Kidney tubule cell (primary cell): ENCODE measurements around the gene IDE.

Source experiments
- DNase-seq: peaks from one replicate; pipeline ENCODE4 v3.0.0-alpha.2; 2018; ENCODE audit warnings: low spot score

The IDE gene

DNA sequence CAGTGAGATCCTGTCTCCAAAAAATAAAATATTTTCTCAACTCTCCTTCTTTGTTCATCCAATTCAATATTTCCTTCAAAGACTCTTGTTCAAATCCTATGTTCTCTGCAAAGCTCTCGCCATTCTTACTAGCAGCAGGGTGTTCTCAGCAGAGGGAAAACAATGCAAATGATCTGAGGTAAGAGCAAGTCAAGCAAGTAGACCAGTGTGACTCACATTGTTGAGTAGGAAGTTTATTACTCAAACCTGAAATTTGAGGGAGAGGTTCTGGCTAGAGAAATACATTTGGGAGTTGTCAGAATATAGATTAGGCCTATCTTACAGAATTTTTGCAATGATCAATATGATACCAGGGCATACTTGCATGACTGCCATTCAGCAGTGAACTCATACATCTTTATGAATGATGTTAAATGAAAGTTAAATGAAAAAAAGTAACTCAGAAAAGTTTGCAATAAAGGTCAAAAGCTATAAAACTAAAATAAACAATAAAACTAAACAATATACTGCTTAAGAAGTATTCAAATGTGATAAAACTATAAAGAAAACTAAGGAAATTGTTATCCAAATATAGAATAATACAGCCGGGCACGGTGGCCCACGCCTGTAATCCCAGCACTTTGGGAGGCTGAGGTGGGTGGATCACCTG is 5.8 kb downstream of the IDE start:
- DNase-seq = peak; percentile 70

- DNase-seq = no peak
Measured at GRCh38 chr10:92562424-92562823, 11.5 kb downstream of the IDE start.

GRCh38 chr10:92559046-92559445 is 14.8 kb downstream of the IDE start:
- no peak for DNase-seq

- no peak for DNase-seq
Measured at GRCh38 chr10:92553959-92554358, 19.9 kb downstream of the IDE start.

DNA sequence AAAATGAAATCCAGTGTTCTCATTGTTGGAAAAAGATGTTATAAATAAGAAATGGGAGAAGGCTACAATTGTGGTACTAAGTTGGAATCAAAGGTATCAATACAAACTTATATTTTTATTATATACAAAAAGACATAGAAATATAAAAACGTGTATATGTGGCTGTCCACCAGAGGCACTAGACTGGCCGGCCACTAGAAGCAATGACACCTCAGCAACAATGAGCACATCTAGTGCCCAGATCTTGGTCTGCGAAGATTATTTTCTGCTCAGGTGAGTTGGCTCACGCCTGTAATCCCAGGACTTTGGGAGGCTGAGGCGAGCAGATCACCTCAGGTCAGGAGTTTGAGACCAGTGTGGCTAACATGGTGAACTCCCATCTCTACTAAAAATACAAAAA is 21.6 kb downstream of the IDE start:
- DNase-seq = no peak

- DNase-seq = no peak
Measured at GRCh38 chr10:92550924-92551323, 23.0 kb downstream of the IDE start.

DNA sequence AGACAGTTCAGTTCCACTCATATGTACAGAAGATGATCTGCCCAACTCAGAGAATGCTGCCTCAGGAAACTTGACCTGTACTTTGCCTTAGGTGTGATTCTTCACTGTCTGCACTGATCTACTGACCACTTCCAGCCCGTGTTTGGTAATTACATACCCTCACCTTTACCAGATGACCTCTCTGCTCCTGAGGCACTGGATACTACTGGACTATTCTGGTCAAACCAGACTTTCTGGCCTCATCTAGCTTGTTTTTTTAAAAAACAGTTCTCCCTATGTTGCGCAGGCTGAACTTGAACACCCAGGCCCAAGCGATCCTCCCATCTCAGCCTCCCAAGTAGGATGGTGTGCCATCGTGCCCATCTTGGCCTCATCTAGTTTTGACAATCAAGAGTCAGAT is 26.2 kb downstream of the IDE start:
- DNase-seq = no peak

- no peak for DNase-seq
Measured at GRCh38 chr10:92545556-92545955, 28.3 kb downstream of the IDE start.

GRCh38 chr10:92544296-92544695 is 29.6 kb downstream of the IDE start:
- DNase-seq = no peak

GRCh38 chr10:92542458-92542857 is 31.4 kb downstream of the IDE start:
- DNase-seq = no peak

- no peak for DNase-seq
Measured at GRCh38 chr10:92541583-92541982, 32.3 kb downstream of the IDE start.

DNA sequence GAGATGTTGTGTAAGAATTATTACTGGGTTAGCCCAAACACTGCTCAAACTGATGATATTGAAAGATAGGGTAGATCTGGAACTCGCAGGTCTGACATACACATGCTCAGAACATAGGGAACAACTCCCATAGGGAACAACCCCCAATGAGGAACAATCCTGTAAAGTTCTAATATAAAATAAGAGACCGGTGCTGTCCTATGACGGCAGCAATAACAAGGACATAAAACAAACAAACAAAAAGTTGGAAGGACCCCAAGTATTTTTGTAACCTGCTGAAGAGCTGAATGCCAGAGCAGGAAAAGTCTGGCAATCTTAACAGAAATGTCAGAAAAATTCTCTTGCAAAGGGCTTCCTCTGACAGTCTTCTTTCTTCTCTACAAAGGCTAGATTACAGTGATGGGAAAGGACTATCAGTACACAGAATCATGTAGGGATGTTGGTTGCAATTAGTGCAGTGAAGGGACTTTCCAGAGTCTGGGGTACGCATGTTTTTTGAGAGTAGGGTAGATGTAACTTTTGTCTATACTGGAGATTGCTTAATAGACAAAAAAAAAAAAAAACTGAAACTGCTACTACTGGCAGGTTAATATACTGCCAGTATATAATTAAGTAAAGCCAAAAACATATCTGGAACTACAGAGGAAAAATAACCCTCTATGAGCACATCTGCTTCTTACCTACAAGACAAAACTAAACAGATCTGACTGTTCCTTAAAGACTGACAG is 35.5 kb downstream of the IDE start:
- no peak for DNase-seq

DNA sequence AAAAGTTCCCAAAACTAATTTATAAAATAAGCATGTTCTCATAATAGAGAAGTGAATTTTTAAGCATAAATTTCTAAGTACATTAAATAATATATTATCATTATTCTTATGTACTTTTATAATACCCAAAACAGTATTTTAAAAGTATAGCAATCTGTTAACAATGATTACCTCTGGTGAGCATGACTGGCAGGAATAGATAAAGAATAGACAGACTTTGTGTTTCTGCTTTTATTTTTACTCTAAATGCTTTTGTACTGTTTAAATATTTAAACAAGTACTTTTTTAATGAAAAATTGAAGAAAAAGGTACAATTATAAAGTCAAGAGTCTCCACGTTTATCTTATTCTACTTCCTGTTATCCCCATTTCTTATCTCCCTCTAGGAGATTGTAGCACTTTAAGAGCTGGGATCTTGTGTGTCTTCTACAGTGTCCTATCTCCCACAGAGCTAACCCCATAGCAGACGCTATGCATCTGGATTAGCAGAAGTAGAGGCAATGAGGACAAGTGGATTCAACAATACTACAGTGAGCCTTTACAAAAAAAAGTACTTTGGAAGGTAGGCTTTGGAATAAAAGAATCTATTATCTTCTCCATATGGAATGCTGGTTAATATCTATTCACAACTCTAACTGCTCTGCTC is 42.9 kb downstream of the IDE start:
- DNase-seq = no peak

GRCh38 chr10:92530421-92530820 is 43.5 kb downstream of the IDE start:
- DNase-seq = no peak

- DNase-seq = no peak
Measured at GRCh38 chr10:92527716-92528115, 46.2 kb downstream of the IDE start.

DNA sequence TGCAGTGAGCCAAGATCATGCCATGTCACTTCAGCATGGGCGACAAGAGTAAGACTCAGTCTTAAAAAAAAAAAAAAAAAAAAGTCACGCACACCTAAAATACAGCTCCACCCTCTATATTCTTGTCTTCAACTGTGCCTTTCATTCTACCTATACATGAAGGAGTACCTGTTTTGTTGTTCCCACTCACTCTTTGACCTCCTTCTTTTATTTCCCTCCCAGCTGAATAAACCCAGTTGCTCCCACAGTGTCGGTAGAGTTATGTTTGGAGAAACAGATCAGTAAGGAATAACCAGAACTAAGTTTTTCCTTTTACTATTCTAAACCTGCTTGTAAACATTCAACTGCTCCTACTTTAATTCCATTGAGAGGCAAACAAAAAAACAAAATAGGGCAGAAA is 50.3 kb downstream of the IDE start:
- DNase-seq = no peak

GRCh38 chr10:92517034-92517655 is 56.7 kb downstream of the IDE start:
- peak; percentile 72 for DNase-seq

DNA sequence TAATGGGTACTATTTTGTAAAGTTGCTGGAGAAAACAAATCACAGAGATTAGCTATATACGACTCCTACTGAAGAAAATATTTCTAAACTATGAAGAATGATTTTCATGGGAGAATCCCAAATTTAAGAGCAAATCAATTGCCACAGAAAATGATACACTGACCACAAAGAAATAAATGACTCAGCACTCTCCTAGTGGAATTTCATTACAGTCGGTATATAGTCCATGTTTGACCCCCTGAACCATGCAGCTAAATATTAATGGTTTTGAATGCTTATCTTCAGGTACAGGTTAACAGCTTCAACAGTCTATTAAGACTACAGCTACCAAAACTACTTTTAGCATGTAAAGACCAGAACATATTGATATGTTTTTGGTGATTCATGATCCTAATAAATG is 65.0 kb downstream of the IDE start:
- no peak for DNase-seq

- DNase-seq = no peak
Measured at GRCh38 chr10:92506336-92506735, 67.6 kb downstream of the IDE start.

DNA sequence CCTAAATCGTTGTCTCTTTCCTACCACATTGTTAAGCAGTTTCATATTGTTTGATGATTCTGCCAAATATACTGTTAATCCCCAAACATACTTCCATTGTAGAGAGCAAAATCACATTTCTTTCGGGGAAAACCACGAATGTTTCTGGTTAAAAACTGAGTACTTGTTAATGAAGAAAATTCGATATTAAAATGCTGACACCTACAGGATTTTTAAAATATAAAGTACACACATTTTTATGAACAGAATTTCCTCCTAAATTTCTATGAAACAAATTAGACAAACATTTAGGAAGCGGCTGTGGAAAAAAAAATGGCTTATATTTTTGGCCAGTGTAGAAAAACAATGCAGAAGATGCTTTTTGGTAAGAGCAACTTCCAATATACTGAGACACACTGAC is 68.8 kb downstream of the IDE start:
- no peak for DNase-seq

DNA sequence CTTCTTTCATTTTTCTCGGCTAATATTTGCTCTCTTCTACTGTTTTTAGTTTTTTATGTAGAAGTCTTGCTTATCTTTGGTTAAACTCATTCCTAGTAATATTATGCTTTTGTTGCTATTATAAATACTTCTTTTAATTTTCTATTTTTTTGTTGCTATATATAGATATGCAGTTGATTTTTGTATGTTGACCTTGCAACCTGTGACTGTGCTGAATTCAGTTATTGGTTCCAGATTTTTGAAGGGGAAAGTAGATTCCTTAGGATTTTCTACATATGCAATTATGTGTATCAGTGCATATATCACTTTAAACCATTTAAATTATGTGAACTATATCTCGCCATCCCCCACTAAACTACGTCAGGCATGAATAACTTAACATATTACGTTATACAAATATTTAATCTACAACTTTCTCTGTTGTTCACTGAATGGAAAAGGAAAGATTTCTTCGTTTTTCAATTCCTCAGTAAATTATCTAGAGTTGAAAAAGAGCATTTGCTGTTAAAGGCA is 71.5 kb downstream of the IDE start:
- no peak for DNase-seq

DNA sequence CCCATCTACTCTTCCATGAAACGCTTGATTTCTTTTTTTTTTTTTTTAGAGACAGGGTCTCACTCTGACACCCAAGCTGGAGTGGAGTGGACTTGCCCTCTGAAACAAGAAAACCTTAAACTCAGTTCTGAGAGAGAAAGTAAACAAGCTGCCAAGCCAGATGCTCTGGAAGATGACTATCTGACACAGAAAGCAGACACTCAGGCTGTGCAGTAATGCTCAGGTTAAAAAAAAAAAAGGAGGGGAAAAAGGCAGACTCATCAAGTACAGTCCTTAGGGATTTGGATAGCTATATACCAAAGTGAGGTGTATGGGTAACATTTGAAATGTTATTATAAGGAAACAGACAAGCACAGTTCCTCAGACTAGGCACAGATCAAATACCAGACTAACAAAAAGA is 80.5 kb downstream of the IDE start:
- DNase-seq = no peak

DNA sequence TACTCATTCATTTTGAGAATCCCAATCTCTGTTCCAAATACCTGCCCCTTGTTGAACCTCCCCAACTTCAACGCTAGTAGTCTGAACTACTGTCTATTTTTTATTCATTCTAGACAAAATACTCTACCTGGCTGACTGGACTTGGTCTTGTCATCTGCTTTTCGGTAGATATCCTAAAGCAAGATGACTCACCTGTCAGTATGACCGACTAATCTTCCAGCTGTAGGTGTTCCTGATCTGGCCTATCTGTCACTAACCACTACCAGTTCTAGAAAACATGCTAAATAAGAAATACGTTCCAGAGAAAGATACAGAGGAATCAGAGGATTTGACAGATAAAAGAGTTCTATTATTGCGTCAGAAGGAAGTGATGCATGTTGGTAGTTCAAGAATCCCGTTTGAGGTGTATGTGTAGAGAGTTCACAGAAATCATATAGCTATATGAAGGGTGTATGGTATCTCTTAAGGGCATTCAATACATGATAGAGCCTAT is 81.1 kb downstream of the IDE start:
- peak; percentile 16 for DNase-seq
